ENCODE measurements around the gene RABL2B.

Gene RABL2B

DNA sequence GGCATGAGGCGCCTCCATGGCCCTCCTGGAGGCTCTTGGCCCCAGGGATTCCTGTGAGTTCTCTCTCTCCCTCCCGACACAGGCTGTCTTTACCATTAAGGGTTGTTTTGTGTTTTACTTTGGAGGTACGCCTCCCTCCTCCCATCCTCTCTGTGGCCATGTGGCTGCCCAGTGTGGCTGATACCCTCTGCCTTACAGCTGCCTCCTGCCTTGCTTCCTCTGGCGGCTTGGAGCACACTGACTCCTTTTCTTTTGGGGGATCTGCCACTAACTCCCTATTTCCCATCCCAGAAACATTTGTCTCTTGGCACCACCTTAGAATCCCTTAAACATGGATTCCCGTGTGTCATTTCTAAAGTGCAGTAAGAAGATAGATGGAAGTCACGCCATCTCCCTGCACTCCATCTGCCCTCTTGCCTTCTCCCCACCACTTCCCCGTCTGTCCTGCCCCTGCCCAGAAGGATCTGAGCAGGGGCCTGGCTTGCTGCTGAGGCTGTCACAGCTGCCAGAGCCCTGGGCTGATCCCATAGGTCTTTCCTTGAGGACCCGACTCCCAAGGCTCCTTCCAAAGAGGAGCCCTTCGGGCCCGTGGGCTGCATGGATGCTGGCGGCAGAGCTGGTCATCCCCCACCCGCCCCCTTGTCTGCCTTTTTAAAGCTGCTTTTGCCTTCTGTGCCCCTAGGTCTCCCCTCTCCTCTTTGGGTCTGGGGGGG lies 60.6 kb downstream of the RABL2B start:
- no peak for DNase-seq (ENCODE audit: low read depth in 4 of 4, low spot score in 1 of 4)

DNA sequence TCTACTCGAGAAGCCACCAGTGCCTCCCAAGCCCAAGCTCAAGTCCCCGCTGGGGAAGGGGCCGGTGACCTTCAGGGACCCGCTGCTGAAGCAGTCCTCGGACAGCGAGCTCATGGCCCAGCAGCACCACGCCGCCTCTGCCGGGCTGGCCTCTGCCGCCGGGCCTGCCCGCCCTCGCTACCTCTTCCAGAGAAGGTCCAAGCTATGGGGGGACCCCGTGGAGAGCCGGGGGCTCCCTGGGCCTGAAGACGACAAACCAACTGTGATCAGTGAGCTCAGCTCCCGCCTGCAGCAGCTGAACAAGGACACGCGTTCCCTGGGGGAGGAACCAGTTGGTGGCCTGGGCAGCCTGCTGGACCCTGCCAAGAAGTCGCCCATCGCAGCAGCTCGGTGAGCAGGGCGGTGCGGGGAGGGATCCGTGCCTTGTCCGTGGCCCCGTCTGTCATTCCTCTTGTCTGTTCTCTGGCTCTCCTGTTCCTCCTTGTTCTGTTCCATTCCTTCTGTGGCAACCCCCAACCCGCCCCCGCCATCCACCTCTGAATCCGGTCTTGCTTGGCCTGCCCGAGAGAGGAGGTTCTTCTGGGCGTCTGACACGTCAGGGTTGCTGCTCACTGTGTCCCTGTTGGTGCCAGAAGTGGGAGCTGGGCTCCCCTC lies 61.3 kb downstream of the RABL2B start:
- no peak for DNase-seq (ENCODE audit: low read depth in 4 of 4, low spot score in 1 of 4)

DNA sequence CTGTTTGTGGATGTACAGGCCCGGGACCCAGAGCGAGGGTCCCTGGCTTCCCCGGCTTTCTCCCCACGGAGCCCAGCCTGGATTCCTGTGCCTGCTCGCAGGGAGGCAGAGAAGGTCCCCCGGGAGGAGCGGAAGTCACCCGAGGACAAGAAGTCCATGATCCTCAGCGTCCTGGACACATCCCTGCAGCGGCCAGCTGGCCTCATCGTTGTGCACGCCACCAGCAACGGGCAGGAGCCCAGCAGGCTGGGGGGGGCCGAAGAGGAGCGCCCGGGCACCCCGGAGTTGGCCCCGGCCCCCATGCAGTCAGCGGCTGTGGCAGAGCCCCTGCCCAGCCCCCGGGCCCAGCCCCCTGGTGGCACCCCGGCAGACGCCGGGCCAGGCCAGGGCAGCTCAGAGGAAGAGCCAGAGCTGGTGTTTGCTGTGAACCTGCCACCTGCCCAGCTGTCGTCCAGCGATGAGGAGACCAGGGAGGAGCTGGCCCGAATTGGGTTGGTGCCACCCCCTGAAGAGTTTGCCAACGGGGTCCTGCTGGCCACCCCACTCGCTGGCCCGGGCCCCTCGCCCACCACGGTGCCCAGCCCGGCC lies 62.1 kb downstream of the RABL2B start:
- DNase-seq (ENCODE audit: low read depth in 4 of 4, low spot score in 1 of 4) = no peak

DNA sequence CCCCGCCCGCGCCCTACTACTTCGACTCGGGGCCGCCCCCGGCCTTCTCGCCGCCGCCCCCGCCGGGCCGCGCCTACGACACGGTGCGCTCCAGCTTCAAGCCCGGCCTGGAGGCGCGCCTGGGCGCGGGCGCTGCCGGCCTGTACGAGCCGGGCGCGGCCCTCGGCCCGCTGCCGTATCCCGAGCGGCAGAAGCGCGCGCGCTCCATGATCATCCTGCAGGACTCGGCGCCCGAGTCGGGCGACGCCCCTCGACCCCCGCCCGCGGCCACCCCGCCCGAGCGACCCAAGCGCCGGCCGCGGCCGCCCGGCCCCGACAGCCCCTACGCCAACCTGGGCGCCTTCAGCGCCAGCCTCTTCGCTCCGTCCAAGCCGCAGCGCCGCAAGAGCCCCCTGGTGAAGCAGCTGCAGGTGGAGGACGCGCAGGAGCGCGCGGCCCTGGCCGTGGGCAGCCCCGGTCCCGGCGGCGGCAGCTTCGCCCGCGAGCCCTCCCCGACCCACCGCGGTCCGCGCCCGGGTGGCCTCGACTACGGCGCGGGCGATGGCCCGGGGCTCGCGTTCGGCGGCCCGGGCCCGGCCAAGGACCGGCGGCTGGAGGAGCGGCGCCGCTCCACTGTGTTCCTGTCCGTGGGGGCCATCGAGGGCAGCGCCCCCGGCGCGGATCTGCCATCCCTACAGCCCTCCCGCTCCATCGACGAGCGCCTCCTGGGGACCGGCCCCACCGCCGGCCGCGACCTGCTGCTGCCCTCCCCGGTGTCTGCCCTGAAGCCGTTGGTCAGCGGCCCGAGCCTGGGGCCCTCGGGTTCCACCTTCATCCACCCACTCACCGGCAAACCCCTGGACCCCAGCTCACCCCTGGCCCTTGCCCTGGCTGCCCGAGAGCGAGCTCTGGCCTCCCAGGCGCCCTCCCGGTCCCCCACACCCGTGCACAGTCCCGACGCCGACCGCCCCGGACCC lies 62.9 kb downstream of the RABL2B start:
- DNase-seq (ENCODE audit: low read depth in 4 of 4, low spot score in 1 of 4) = no peak

DNA sequence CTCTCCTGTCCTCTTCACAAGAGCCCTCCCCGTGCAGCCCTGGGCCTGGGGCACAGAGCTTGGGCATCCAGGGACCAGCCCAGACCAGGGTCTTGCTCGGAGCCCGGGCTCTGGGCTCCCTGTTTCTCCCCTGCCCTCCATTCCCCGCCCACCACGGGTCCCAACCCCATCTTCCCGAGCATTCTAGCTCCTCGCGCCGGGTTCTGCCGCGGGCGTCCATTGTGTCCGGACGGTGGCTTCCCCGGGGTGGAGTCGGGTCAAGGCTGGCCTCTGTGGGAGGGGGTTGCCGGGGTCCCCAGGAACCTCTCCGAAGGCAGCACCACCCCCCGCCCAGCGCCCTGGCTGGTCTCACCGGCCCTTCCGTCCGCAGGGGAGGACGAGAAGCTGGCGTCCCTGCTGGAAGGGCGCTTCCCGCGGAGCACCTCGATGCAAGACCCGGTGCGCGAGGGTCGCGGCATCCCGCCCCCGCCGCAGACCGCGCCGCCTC lies 63.6 kb downstream of the RABL2B start:
- no peak for DNase-seq (ENCODE audit: low read depth in 4 of 4, low spot score in 1 of 4)

DNA sequence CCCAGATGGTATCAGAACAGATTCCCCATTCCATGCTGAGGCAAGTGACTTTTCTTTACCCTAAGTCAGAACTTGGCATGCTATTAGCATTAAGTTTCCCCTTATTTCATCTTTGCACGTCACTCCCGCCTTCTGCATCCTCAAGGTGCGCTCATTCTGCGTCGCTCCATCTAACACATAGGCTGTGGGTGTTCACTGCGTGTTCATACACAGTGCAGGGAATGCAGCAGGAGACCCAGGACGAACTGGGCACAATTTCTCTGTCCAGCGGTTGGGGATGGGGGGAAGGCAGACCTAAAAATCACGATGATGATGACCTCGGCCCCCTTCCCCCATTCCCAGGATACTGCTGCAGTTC lies 65.1 kb downstream of the RABL2B start:
- no peak for DNase-seq (ENCODE audit: low read depth in 4 of 4, low spot score in 1 of 4)

DNA sequence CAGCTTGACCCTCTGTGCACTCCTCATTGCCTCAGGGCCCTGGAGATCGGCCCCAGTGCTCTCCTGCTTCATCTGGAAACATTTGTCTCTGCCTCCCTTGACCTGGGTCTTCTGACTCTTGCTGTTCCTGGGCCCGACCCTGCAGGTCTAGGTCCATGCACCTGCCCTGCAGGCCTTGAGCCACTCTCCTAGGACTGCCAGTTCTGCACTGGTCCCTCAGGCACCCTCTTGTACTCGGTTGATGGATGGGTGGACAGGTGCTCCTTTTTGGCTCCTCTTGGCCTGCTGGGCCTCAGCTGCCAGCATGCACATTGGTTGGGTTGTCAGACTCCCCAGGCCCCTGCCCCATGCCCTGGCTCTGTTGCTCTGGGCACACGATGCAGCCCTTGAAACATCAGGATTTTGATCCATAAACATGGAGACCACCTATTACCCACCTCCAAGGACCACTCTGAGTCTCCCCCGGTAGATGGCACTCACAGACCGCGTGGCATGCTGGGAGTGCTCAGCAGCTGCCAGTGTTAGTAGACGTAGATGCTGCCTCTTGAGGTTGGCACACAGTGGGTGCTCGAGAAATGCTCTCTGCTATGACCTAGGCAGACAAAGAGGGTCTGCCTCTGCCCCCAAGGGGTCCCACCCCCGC lies 65.6 kb downstream of the RABL2B start:
- DNase-seq (ENCODE audit: low read depth in 4 of 4, low spot score in 1 of 4) = no peak

Data from stimulated activated CD4-positive, alpha-beta T cell treated with anti-CD3 and anti-CD28 coated beads, Interleukin-1b, Interleukin-23, amount 100 ng/mL, for 24 hours (primary cell).